Camera-type eye (tissue), 1 donor: ENCODE measurements around the gene ZNF333. TPM values are rescaled to one million over a fixed set of nuclear protein-coding genes. Genes with fewer than 3 reads are reported as not detected.

Experiments used
- total RNA-seq: library from RNA; depleted of rRNA; stranded (reverse); fragments of >200 nt; gene quantifications from one replicate; pipeline ENCODE4 v1.2.3, GENCODE V29; 2014

Gene ZNF333
- 74.8 TPM for total RNA-seq

GRCh38 chr19:14689598-14690503, at the start of gene ZNF333:
TSS of gene ZNF333 (plus strand) at chr19:14690048. CDS start at chr19:14693492, 3,444 bp downstream.

GRCh38 chr19:14674764-14675163, 15.1 kb upstream of the ZNF333 start, which contains the start of gene ADGRE3:
TSS of gene ADGRE3 (minus strand) at chr19:14674844. CDS start at chr19:14674770, 74 bp downstream.

GRCh38 chr19:14778110-14778845, 88.4 kb downstream of the ZNF333 start, which contains the start of gene ADGRE2:
TSS of gene ADGRE2 (minus strand) at chr19:14778560. CDS start at chr19:14776756, 1,804 bp downstream.

Other genes with a start within 250 kb of the ZNF333 start
- 0.60 TPM for gene PTGER1, start 214.7 kb upstream of the ZNF333 start, total RNA-seq
- 65.4 TPM for gene GIPC1, start 193.9 kb upstream of the ZNF333 start, total RNA-seq
- 85.0 TPM for gene DNAJB1, start 171.7 kb upstream of the ZNF333 start, total RNA-seq
- gene TECR, start 160.5 kb upstream of the ZNF333 start, total RNA-seq, result 47.6 TPM
- gene NDUFB7, start 118.0 kb upstream of the ZNF333 start, total RNA-seq, result 104 TPM
- gene CLEC17A, start 107.0 kb upstream of the ZNF333 start, total RNA-seq, result not detected
- gene ADGRE3, start 15.2 kb upstream of the ZNF333 start, total RNA-seq, result 0.16 TPM
- 0.49 TPM for gene ADGRE2, start 88.5 kb downstream of the ZNF333 start, total RNA-seq
- not detected for gene OR7A5, start 145.1 kb downstream of the ZNF333 start, total RNA-seq
- under 0.01 TPM for gene OR7C1, start 145.1 kb downstream of the ZNF333 start, total RNA-seq
- gene OR7A10, start 158.9 kb downstream of the ZNF333 start, total RNA-seq, result not detected
- gene OR7A17, start 196.1 kb downstream of the ZNF333 start, total RNA-seq, result not detected